SK-N-SH (cell line): ENCODE data around the gene SLC25A47.

Experiments
- CHD2 ChIP-seq: fragments of 150-350 bp; IDR thresholded peaks from 2 replicates; pipeline ENCODE4 v1.6.1; 2018; ENCODE audit warnings: low read length; ENCODE audit not compliant: partially characterized antibody
- ELF1 ChIP-seq: IDR thresholded peaks from 2 replicates; pipeline ENCODE4 v1.4.0; 2012
- EP300 ChIP-seq, 2 experiments: IDR thresholded peaks; 2 replicates each; pipeline versions ENCODE4 v1.4.0 to v1.6.1; 2012; ENCODE audit warnings: borderline replicate concordance in 1 of 2, low read depth in 1 of 2, low read length in 1 of 2
- EZH2phosphoT487 ChIP-seq: fragments of 200-600 bp; sonication (generic); IDR thresholded peaks from 2 replicates; pipeline ENCODE4 v1.6.1; 2017; ENCODE audit warnings: low read depth, mixed run types, mild to moderate bottlenecking, antibody characterized with exemption, moderate library complexity, borderline replicate concordance
- FOXJ3 ChIP-seq: sonication (generic); formaldehyde crosslinking; IDR thresholded peaks from 2 replicates; pipeline ENCODE4 v1.5.1; 2020; ENCODE audit warnings: mild to moderate bottlenecking, missing genetic modification reagents
- FOXM1 ChIP-seq: IDR thresholded peaks from 2 replicates; pipeline ENCODE4 v1.4.0; 2012; ENCODE audit warnings: low read depth, mild to moderate bottlenecking
- POLR2AphosphoS5 ChIP-seq: IDR thresholded peaks from 2 replicates; pipeline ENCODE4 v1.6.1; 2012; ENCODE audit warnings: low read depth, low read length
- RAD21 ChIP-seq: IDR thresholded peaks from 2 replicates; pipeline ENCODE4 v1.6.1; 2012; ENCODE audit warnings: mild to moderate bottlenecking, low read length
- RCOR1 ChIP-seq: fragments of 150-350 bp; IDR thresholded peaks from 2 replicates; pipeline ENCODE4 v1.6.1; 2017; ENCODE audit warnings: antibody characterized with exemption, low read length
- YY1 ChIP-seq: IDR thresholded peaks from 2 replicates; pipeline ENCODE4 v1.4.0; 2012; ENCODE audit warnings: low read depth, mild to moderate bottlenecking
- TF ChIP-seq, protein P1 (sequence below): fragments of 150-350 bp; IDR thresholded peaks from 2 replicates; pipeline ENCODE4 v1.6.1; 2017; ENCODE audit warnings: antibody characterized with exemption, low read length, low read depth, borderline replicate concordance
- TF ChIP-seq, protein P2 (sequence below): fragments of 200-600 bp; sonication (generic); IDR thresholded peaks from 2 replicates; pipeline ENCODE4 v1.6.1; 2017; ENCODE audit warnings: antibody characterized with exemption, mild to moderate bottlenecking, moderate library complexity
- TF ChIP-seq, protein P3 (sequence below): IDR thresholded peaks from 2 replicates; pipeline ENCODE4 v1.4.0; 2012; ENCODE audit warnings: low read depth
- TF ChIP-seq, protein P4 (sequence below): IDR thresholded peaks from 2 replicates; pipeline ENCODE4 v1.6.1; 2012; ENCODE audit warnings: mild to moderate bottlenecking, low read depth, low read length, moderate library complexity

DNA sequence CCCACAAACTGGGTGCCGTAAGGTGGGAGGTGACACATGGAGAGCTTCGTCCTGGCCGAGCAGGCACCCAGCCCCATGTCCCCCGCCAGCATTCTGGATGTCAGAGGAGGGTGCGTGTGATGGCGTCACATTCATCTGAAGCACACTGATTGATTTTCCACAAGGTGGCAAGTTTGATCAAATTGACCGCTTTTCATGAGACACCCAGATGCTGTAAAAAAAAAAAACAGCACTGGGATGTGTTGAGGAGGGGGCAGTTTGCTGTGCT, 41.1 kb upstream of the SLC25A47 start:
- TF ChIP-seq, protein P1, sequence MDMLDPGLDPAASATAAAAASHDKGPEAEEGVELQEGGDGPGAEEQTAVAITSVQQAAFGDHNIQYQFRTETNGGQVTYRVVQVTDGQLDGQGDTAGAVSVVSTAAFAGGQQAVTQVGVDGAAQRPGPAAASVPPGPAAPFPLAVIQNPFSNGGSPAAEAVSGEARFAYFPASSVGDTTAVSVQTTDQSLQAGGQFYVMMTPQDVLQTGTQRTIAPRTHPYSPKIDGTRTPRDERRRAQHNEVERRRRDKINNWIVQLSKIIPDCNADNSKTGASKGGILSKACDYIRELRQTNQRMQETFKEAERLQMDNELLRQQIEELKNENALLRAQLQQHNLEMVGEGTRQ, result no peak
- TF ChIP-seq POLR2AphosphoS5, result no peak
- no peak for TF ChIP-seq EP300 (IDR thresholded peaks at IDR 0.05; ENCODE audit: borderline replicate concordance in 1 of 2, low read depth in 1 of 2, low read length in 1 of 2)
- no peak for TF ChIP-seq RCOR1
- TF ChIP-seq, protein P2, sequence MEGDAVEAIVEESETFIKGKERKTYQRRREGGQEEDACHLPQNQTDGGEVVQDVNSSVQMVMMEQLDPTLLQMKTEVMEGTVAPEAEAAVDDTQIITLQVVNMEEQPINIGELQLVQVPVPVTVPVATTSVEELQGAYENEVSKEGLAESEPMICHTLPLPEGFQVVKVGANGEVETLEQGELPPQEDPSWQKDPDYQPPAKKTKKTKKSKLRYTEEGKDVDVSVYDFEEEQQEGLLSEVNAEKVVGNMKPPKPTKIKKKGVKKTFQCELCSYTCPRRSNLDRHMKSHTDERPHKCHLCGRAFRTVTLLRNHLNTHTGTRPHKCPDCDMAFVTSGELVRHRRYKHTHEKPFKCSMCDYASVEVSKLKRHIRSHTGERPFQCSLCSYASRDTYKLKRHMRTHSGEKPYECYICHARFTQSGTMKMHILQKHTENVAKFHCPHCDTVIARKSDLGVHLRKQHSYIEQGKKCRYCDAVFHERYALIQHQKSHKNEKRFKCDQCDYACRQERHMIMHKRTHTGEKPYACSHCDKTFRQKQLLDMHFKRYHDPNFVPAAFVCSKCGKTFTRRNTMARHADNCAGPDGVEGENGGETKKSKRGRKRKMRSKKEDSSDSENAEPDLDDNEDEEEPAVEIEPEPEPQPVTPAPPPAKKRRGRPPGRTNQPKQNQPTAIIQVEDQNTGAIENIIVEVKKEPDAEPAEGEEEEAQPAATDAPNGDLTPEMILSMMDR, result no peak
- TF ChIP-seq FOXJ3 (CRISPR knock-in tag), result no peak
- no peak for TF ChIP-seq RAD21
- no peak for TF ChIP-seq ELF1
- TF ChIP-seq FOXM1, result no peak
- no peak for TF ChIP-seq EZH2phosphoT487
- TF ChIP-seq, protein P3, sequence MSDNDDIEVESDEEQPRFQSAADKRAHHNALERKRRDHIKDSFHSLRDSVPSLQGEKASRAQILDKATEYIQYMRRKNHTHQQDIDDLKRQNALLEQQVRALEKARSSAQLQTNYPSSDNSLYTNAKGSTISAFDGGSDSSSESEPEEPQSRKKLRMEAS, result no peak
- TF ChIP-seq CHD2, result no peak
- TF ChIP-seq YY1, result no peak
- TF ChIP-seq, protein P4, sequence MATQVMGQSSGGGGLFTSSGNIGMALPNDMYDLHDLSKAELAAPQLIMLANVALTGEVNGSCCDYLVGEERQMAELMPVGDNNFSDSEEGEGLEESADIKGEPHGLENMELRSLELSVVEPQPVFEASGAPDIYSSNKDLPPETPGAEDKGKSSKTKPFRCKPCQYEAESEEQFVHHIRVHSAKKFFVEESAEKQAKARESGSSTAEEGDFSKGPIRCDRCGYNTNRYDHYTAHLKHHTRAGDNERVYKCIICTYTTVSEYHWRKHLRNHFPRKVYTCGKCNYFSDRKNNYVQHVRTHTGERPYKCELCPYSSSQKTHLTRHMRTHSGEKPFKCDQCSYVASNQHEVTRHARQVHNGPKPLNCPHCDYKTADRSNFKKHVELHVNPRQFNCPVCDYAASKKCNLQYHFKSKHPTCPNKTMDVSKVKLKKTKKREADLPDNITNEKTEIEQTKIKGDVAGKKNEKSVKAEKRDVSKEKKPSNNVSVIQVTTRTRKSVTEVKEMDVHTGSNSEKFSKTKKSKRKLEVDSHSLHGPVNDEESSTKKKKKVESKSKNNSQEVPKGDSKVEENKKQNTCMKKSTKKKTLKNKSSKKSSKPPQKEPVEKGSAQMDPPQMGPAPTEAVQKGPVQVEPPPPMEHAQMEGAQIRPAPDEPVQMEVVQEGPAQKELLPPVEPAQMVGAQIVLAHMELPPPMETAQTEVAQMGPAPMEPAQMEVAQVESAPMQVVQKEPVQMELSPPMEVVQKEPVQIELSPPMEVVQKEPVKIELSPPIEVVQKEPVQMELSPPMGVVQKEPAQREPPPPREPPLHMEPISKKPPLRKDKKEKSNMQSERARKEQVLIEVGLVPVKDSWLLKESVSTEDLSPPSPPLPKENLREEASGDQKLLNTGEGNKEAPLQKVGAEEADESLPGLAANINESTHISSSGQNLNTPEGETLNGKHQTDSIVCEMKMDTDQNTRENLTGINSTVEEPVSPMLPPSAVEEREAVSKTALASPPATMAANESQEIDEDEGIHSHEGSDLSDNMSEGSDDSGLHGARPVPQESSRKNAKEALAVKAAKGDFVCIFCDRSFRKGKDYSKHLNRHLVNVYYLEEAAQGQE, result no peak
